HepG2 (cell line): ENCODE measurements around the gene CEBPB. TPM values are rescaled to one million over a fixed set of nuclear protein-coding genes. Genes with fewer than 3 reads are reported as not detected.

ENCODE experiments used
- ATF6 ChIP-seq: sonication (generic); formaldehyde crosslinking; conservative IDR thresholded peaks from 2 replicates; pipeline ENCODE4 v1.4.0; 2020; ENCODE audit warnings: missing genetic modification reagents
- CENPBD1 ChIP-seq: sonication (generic); formaldehyde crosslinking; IDR thresholded peaks from 2 replicates; pipeline ENCODE4 v1.8.0; 2022; ENCODE audit warnings: missing genetic modification reagents, low read depth, mild to moderate bottlenecking, borderline replicate concordance
- FOSL2 ChIP-seq: sonication (generic); formaldehyde crosslinking; IDR thresholded peaks from 2 replicates; pipeline ENCODE4 v1.4.0; 2020; ENCODE audit warnings: missing genetic modification reagents
- FOXK1 ChIP-seq: sonication (generic); formaldehyde crosslinking; IDR thresholded peaks from 2 replicates; pipeline ENCODE4 v1.4.0; 2020; ENCODE audit warnings: low read depth, missing genetic modification reagents, borderline replicate concordance
- MIER3 ChIP-seq: IDR thresholded peaks from 2 replicates; pipeline ENCODE4 v1.6.1; 2016; ENCODE audit warnings: missing compliant biosample characterization, borderline replicate concordance
- NR2F1 ChIP-seq, 2 experiments: fragments of 450-650 bp in 1 of 2; formaldehyde crosslinking in 1 of 2; IDR thresholded peaks; 2 replicates each; pipeline versions ENCODE4 v1.5.0 to v1.6.1; 2016 to 2020; ENCODE audit warnings: mild to moderate bottlenecking in 1 of 2, missing compliant biosample characterization in 1 of 2, missing genetic modification reagents in 1 of 2, moderate library complexity in 1 of 2
- PCBP1 ChIP-seq: fragments of 200-400 bp; formaldehyde crosslinking; IDR thresholded peaks from 2 replicates; pipeline ENCODE4 v1.6.1; 2017; ENCODE audit warnings: mild to moderate bottlenecking, low read depth, low read length, borderline replicate concordance
- TAF1 ChIP-seq: sonication (generic); formaldehyde crosslinking; IDR thresholded peaks from 2 replicates; pipeline ENCODE4 v1.4.0; 2020; ENCODE audit warnings: missing genetic modification reagents
- ZNF329 ChIP-seq: sonication (generic); formaldehyde crosslinking; IDR thresholded peaks from 2 replicates; pipeline ENCODE4 v1.9.0; 2021; ENCODE audit warnings: low read depth, mild to moderate bottlenecking, missing genetic modification reagents
- ZNF431 ChIP-seq: sonication (generic); formaldehyde crosslinking; IDR thresholded peaks from 2 replicates; pipeline ENCODE4 v1.9.0; 2022; ENCODE audit warnings: missing genetic modification reagents, low read depth, mild to moderate bottlenecking, borderline replicate concordance
- ZNF580 ChIP-seq: IDR thresholded peaks from 2 replicates; pipeline ENCODE4 v1.6.1; 2016; ENCODE audit warnings: low read depth, borderline replicate concordance
- ZNF607 ChIP-seq: sonication (generic); formaldehyde crosslinking; IDR thresholded peaks from 2 replicates; pipeline ENCODE4 v1.5.1; 2020; ENCODE audit warnings: missing genetic modification reagents, mild to moderate bottlenecking, borderline replicate concordance
- ZNF83 ChIP-seq: sonication (generic); formaldehyde crosslinking; IDR thresholded peaks from 2 replicates; pipeline ENCODE4 v1.4.0; 2020; ENCODE audit warnings: missing genetic modification reagents, mild to moderate bottlenecking, borderline replicate concordance
- ZNF879 ChIP-seq: sonication (generic); formaldehyde crosslinking; IDR thresholded peaks from 2 replicates; pipeline ENCODE4 v1.8.1; 2023; ENCODE audit warnings: missing genetic modification reagents
- polyA plus RNA-seq, 8 experiments: library from polyadenylated mRNA; depleted of rRNA in 3 of 8; stranded (reverse) in 7 of 8; unstranded in 1 of 8; fragments of >200 nt; fragmentation: Illumina TruSeq in 4 of 8; extraction: Trizol in 4 of 8; gene quantifications; 2 replicates each; pipeline versions ENCODE4 v1.2.1 to v1.2.3, GENCODE V29; 2011 to 2016; ENCODE audit warnings: low read depth in 4 of 8, missing spikeins in 1 of 8, mixed read lengths in 1 of 8; ENCODE audit not compliant: insufficient read depth in 1 of 8
- total RNA-seq, 5 experiments: library from RNA; depleted of rRNA; stranded (reverse); fragments of >200 nt; fragmentation: Illumina TruSeq; extraction: Trizol; gene quantifications; 2 replicates each; pipeline ENCODE4 v1.2.3, GENCODE V29; 2016; ENCODE audit warnings: low read depth in 1 of 5
- TF ChIP-seq, protein P1 (sequence below): sonication (generic); formaldehyde crosslinking; IDR thresholded peaks from 2 replicates; pipeline ENCODE4 v1.5.1; 2020; ENCODE audit warnings: missing genetic modification reagents, mild to moderate bottlenecking, borderline replicate concordance
- TF ChIP-seq, protein P2 (sequence below): sonication (generic); formaldehyde crosslinking; IDR thresholded peaks from 2 replicates; pipeline ENCODE4 v1.4.0; 2020; ENCODE audit warnings: missing genetic modification reagents, borderline replicate concordance

Gene CEBPB
- total and polyA plus RNA-seq, 2 of the 13 experiments (the other 11 are each of a cell fraction or from before 2014, with no cell fraction given), result 18.5 to 28.2 TPM

GRCh38 chr20:50189681-50190250 is 864 bp upstream of the CEBPB start (continued):
- TF ChIP-seq, protein P1, sequence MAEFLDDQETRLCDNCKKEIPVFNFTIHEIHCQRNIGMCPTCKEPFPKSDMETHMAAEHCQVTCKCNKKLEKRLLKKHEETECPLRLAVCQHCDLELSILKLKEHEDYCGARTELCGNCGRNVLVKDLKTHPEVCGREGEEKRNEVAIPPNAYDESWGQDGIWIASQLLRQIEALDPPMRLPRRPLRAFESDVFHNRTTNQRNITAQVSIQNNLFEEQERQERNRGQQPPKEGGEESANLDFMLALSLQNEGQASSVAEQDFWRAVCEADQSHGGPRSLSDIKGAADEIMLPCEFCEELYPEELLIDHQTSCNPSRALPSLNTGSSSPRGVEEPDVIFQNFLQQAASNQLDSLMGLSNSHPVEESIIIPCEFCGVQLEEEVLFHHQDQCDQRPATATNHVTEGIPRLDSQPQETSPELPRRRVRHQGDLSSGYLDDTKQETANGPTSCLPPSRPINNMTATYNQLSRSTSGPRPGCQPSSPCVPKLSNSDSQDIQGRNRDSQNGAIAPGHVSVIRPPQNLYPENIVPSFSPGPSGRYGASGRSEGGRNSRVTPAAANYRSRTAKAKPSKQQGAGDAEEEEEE, result 0 out of 2 replicates have a peak, but pooled peaks have one; percentile 33
- TF ChIP-seq ATF6 (CRISPR knock-in tag), result no peak
- peak; percentile 97 for TF ChIP-seq FOSL2 (CRISPR knock-in tag)
- TF ChIP-seq ZNF329, result no peak
- TF ChIP-seq, protein P2, sequence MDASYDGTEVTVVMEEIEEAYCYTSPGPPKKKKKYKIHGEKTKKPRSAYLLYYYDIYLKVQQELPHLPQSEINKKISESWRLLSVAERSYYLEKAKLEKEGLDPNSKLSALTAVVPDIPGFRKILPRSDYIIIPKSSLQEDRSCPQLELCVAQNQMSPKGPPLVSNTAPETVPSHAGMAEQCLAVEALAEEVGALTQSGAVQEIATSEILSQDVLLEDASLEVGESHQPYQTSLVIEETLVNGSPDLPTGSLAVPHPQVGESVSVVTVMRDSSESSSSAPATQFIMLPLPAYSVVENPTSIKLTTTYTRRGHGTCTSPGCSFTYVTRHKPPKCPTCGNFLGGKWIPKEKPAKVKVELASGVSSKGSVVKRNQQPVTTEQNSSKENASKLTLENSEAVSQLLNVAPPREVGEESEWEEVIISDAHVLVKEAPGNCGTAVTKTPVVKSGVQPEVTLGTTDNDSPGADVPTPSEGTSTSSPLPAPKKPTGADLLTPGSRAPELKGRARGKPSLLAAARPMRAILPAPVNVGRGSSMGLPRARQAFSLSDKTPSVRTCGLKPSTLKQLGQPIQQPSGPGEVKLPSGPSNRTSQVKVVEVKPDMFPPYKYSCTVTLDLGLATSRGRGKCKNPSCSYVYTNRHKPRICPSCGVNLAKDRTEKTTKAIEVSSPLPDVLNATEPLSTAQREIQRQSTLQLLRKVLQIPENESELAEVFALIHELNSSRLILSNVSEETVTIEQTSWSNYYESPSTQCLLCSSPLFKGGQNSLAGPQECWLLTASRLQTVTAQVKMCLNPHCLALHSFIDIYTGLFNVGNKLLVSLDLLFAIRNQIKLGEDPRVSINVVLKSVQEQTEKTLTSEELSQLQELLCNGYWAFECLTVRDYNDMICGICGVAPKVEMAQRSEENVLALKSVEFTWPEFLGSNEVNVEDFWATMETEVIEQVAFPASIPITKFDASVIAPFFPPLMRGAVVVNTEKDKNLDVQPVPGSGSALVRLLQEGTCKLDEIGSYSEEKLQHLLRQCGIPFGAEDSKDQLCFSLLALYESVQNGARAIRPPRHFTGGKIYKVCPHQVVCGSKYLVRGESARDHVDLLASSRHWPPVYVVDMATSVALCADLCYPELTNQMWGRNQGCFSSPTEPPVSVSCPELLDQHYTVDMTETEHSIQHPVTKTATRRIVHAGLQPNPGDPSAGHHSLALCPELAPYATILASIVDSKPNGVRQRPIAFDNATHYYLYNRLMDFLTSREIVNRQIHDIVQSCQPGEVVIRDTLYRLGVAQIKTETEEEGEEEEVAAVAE (CRISPR knock-in tag), result no peak
- no peak for TF ChIP-seq ZNF580 (CRISPR knock-in tag)
- TF ChIP-seq CENPBD1 (CRISPR knock-in tag), result no peak
- TF ChIP-seq ZNF431 (CRISPR knock-in tag), result no peak
- TF ChIP-seq TAF1 (CRISPR knock-in tag), result no peak; the same call in 1 of the 2 replicates
- TF ChIP-seq ZNF83 (CRISPR knock-in tag), result no peak
- peak in 1 of 2 experiments; percentile 16; a peak in 1 of 4 replicates for TF ChIP-seq NR2F1 (CRISPR knock-in tag; IDR thresholded peaks at IDR 0.05)
- no peak for TF ChIP-seq FOXK1 (CRISPR knock-in tag)
- TF ChIP-seq ZNF607 (CRISPR knock-in tag), result peak; percentile 13; the same call in 1 of the 2 replicates
- no peak for TF ChIP-seq ZNF879 (CRISPR knock-in tag)
- TF ChIP-seq MIER3 (CRISPR knock-in tag), result no peak
- TF ChIP-seq PCBP1, result peak; percentile 83; the same call in 1 of the 2 replicates
